GM12874 (cell line): ENCODE measurements around the gene CDCP2.

Source experiments
- TF ChIP-seq, protein P1 (sequence below): IDR thresholded peaks from 2 replicates; pipeline ENCODE4 v1.5.1; 2011; ENCODE audit warnings: low read depth, mild to moderate bottlenecking, control low read depth, low read length, moderate library complexity; ENCODE audit not compliant: insufficient read depth

CDCP2 gene

DNA sequence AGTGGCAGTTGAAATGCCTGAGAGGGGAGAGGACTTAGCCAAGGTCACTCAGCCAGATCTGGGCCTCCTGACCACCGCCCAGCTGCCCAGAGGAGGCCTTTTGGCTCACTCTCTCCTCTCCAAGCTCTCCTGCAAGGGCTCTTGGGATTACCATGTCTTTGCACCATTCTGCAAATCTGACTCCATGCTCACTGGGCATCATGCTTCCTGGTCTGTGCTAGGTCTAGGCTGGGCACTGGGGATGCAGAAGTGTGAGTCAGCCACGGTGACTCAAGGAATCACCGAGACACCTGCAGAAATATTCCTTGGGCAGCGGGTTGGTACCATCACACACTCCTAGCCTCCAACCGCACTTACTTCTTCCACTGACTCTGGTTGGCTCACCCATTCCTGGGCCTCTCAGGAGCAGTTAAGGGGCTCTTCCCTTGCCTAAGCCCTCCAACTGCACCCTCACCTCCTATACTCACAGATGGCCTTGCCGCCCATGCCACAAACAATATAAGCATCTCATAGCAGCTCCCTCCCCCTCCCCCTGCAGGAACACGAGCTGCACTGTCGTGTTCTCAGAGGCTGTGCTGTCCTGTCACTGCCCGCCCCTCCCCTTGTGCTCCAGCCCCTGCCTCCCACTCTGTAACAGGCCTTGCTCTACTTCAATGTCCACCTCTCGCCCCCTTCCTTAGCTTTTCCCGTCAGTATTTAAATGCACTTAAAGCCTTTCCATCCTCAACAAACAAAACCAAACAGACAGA, 34.8 kb downstream of the CDCP2 start:
- TF ChIP-seq, protein P1, sequence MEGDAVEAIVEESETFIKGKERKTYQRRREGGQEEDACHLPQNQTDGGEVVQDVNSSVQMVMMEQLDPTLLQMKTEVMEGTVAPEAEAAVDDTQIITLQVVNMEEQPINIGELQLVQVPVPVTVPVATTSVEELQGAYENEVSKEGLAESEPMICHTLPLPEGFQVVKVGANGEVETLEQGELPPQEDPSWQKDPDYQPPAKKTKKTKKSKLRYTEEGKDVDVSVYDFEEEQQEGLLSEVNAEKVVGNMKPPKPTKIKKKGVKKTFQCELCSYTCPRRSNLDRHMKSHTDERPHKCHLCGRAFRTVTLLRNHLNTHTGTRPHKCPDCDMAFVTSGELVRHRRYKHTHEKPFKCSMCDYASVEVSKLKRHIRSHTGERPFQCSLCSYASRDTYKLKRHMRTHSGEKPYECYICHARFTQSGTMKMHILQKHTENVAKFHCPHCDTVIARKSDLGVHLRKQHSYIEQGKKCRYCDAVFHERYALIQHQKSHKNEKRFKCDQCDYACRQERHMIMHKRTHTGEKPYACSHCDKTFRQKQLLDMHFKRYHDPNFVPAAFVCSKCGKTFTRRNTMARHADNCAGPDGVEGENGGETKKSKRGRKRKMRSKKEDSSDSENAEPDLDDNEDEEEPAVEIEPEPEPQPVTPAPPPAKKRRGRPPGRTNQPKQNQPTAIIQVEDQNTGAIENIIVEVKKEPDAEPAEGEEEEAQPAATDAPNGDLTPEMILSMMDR, result no peak

DNA sequence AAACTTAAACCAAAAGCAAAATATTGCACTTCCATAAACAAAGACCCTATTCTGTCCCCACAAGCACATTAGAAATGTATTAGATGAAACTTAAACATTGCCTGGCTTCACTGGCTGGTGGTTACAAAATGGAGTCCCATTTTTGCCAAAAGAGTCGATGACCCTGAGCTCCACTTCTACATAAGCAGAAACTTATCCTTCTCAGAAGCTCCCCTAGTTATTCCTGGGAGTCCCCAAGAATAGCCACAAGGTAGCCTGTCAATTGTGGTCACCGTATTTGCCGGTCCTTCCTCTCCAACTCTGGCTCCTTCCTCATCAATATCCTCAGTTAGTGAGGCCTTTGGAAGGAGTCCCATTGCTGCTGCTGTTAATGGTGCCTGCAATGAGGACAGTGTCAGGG, 37.3 kb downstream of the CDCP2 start:
- TF ChIP-seq, protein P1, result no peak

DNA sequence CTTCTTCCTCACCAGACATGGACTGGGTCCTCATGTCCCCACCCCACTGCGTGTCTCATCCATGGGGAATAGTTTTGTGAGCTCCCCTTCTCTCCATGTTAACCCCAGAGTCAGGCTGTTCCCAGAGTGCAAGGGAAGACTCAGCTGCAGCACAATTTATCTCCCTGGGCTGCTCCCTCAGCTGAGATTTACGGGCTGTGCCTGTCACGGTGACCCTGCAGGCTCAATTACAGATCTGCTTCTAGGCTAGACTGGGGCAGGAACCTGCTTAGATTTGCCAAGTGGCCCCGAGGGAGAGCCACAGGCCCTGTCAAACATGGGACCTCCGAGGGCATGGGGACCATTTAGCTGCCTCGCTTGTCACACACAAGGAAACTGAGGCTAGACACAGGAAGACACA, 37.8 kb downstream of the CDCP2 start:
- TF ChIP-seq, protein P1, result no peak

DNA sequence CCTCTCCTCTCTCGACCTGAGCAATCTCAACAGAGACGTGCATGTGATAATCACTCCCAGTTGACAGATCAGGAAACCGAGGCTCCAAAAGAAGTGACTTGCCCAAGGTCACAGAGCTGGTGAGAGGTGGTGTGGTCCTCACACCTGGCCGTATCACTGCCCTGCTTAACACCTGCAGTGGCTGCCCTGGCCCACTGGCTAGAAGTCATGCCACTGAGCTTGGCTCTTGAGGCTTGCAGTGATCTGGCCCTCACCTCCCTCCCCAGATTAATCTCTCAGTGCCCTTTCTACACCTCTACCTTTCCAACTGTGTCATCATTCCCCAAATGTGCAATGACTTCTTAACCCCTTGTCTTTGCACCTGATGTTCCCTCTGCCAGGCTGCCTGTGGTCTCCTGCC, 38.8 kb downstream of the CDCP2 start:
- TF ChIP-seq, protein P1, result no peak

DNA sequence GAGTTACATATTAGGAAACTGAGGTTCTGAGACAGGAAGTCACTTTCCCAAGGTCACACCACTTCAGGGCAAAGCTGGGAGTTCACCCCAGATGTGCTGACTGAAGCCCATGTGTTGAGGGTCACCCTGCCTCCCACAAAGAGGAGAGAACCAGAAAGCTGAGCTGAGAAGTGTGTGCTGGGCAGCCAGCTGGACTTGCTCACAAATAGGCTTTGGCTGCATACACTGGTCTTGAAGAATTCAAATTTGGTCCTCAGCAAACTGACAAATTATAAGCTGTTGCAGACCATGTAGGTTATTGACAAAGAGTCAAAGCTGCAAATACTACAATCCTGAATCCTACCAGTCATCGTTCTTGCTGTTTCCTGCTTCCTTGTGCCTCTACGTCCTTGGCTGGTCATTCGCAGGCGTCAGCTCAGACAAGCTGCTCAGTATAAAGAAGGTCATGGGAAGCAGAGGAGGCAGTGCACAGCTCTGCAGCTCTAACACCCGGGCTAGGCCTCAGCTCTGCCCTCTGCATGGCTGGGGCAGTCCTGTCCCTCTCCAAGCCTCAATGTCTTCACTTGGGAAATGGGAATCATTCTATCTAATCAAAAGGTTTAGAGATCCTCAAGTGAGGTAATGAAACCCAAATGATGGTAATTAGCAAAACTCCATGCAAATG, 40.0 kb downstream of the CDCP2 start:
- TF ChIP-seq, protein P1, result no peak

DNA sequence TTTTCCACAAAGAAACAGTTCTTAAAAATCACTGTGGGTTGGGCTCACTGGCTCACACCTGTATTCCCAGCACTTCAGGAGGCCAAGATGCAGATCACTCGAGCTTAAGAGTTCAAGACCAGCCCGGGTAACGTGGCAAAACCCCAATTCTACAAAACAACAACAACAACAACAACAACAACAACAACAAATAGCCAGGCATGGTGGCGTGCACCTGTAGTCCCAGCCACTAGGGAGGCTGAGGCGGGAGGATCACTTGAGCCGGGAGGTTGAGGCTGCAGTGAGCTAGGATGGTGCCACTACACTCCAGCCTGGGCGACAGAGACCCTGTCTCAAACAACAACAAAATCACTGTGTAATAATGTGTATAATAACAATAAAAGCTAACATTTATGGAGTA, 40.8 kb downstream of the CDCP2 start:
- TF ChIP-seq, protein P1, result no peak

DNA sequence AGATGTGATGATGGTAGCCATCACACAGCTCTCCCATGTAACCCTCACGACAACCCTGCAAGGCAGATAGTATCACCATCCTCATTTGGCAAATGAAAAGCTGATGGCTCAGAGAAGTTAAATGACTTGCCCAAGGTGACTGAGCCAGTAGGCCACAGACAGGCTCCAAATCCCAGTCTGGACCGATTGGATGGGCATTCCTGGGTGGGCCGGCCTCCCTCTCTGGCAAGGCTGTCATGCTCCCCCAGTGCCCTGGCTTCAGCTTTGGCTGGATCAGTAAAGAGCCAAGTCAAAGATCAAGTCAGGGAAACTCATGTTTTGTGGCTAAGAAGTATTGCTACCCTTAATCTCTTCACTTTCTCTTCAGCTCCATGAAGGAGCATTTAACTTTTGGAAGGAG, 41.2 kb downstream of the CDCP2 start:
- TF ChIP-seq, protein P1, result no peak
